ENCODE measurements around the gene C1orf105.

Gene C1orf105

GRCh38 chr1:172467446-172467845 lies 47.0 kb downstream of the C1orf105 start:
- H2BK12ac ChIP-seq (ENCODE audit: low read length) = peak overlapping the region; percentile 67
- no peak overlapping the region for H3K4me3 ChIP-seq (ENCODE audit: low read depth, low read length)
- H3K4ac ChIP-seq (ENCODE audit: low read depth, low read length) = no peak overlapping the region
- H3K14ac ChIP-seq (ENCODE audit: low read length) = no peak overlapping the region
- no peak overlapping the region for H2AFZ ChIP-seq (ENCODE audit: insufficient read depth, low read length, poor library complexity)
- H2BK120ac ChIP-seq (ENCODE audit: insufficient read depth, low read length, poor library complexity) = no peak overlapping the region
- H3K4me1 ChIP-seq (ENCODE audit: control insufficient read depth in 1 of 2, insufficient read depth in 2 of 2, low read length in 2 of 2) = peaks cover 7 to 14% of the 10 kb centered on the region in 2 experiments
- WGBS (ENCODE audit: extremely low coverage, insufficient coverage, insufficient read length) = no CpG with 5 or more reads among the region's 3 CpGs
- H3K36me3 ChIP-seq (ENCODE audit: control insufficient read depth in 1 of 2, insufficient read depth in 2 of 2, low read length in 2 of 2) = no peaks in the 10 kb centered on the region
- H3K9ac ChIP-seq (ENCODE audit: low read length) = no peak overlapping the region
- no peaks in the 10 kb centered on the region for H3K9me3 ChIP-seq (ENCODE audit: insufficient read depth, low read depth, low read length)
- H2AK5ac ChIP-seq (ENCODE audit: low read length) = no peak overlapping the region
- H4K91ac ChIP-seq (ENCODE audit: low read depth, low read length) = no peak overlapping the region
- DNase-seq = no peak
- no peak overlapping the region for H3K4me2 ChIP-seq (ENCODE audit: low read length)
- H4K8ac ChIP-seq (ENCODE audit: low read depth, low read length) = no peak overlapping the region
- H3K79me1 ChIP-seq (ENCODE audit: low read length) = peaks cover 12% of the 10 kb centered on the region
- no peak overlapping the region for H3K23ac ChIP-seq (ENCODE audit: low read length)
- no peak overlapping the region for H3K27ac ChIP-seq (ENCODE audit: low read depth, low read length)
- H3K27me3 ChIP-seq (ENCODE audit: insufficient read depth, low read length) = no peaks in the 10 kb centered on the region
- H2BK5ac ChIP-seq (ENCODE audit: low read depth, low read length, poor library complexity) = no peak overlapping the region
- H4K12ac ChIP-seq (ENCODE audit: low read depth, low read length) = no peak overlapping the region
- no peaks in the 10 kb centered on the region for H3K79me2 ChIP-seq (ENCODE audit: control insufficient read depth, insufficient read depth, low read length, poor library complexity)
- H3K18ac ChIP-seq (ENCODE audit: low read length) = no peak overlapping the region

- Histone ChIP-seq H4K91ac (ENCODE audit: low read depth, low read length) (peak overlapping the region; percentile 58), H3K14ac (ENCODE audit: low read length) (peak overlapping the region; percentile 37), H3K79me2 (ENCODE audit: control insufficient read depth, insufficient read depth, low read length, poor library complexity) (no peaks in the 10 kb centered on the region), H3K79me1 (ENCODE audit: low read length) (peaks cover 13% of the 10 kb centered on the region), H2BK120ac (ENCODE audit: insufficient read depth, low read length, poor library complexity) (peak overlapping the region; percentile 91), H3K23ac (ENCODE audit: low read length) (no peak overlapping the region), H2BK12ac (ENCODE audit: low read length) (peak overlapping the region; percentile 96), H2AFZ (ENCODE audit: insufficient read depth, low read length, poor library complexity) (no peak overlapping the region), H3K36me3 (ENCODE audit: control insufficient read depth in 1 of 2, insufficient read depth in 2 of 2, low read length in 2 of 2) (no peaks in the 10 kb centered on the region), H3K18ac (ENCODE audit: low read length) (peak overlapping the region; percentile 72), H3K27ac (ENCODE audit: low read depth, low read length) (no peak overlapping the region), H2AK5ac (ENCODE audit: low read length) (peak overlapping the region; percentile 87), H3K4me3 (ENCODE audit: low read depth, low read length) (no peak overlapping the region), H3K4ac (ENCODE audit: low read depth, low read length) (peak overlapping the region; percentile 21), H2BK5ac (ENCODE audit: low read depth, low read length, poor library complexity) (no peak overlapping the region), H4K8ac (ENCODE audit: low read depth, low read length) (peak overlapping the region; percentile 54), H3K9me3 (ENCODE audit: insufficient read depth, low read depth, low read length) (no peaks in the 10 kb centered on the region), H3K9ac (ENCODE audit: low read length) (no peak overlapping the region), H3K27me3 (ENCODE audit: insufficient read depth, low read length) (no peaks in the 10 kb centered on the region), H3K4me1 (ENCODE audit: control insufficient read depth in 1 of 2, insufficient read depth in 2 of 2, low read length in 2 of 2) (peaks cover 7 to 14% of the 10 kb centered on the region in 2 experiments), H3K4me2 (ENCODE audit: low read length) (no peak overlapping the region), H4K12ac (ENCODE audit: low read depth, low read length) (no peak overlapping the region)
- no peak for DNase-seq
- WGBS (ENCODE audit: extremely low coverage, insufficient coverage, insufficient read length) = no CpG with 5 or more reads among the region's 5 CpGs
Measured at GRCh38 chr1:172468296-172468695, 47.8 kb downstream of the C1orf105 start.

- Histone ChIP-seq H3K18ac (ENCODE audit: low read length) (peak overlapping the region; percentile 56), H3K9ac (ENCODE audit: low read length) (no peak overlapping the region), H4K12ac (ENCODE audit: low read depth, low read length) (no peak overlapping the region), H3K79me2 (ENCODE audit: control insufficient read depth, insufficient read depth, low read length, poor library complexity) (no peaks in the 10 kb centered on the region), H3K14ac (ENCODE audit: low read length) (no peak overlapping the region), H3K27ac (ENCODE audit: low read depth, low read length) (no peak overlapping the region), H2BK12ac (ENCODE audit: low read length) (peak overlapping the region; percentile 96), H3K23ac (ENCODE audit: low read length) (no peak overlapping the region), H3K36me3 (ENCODE audit: control insufficient read depth in 1 of 2, insufficient read depth in 2 of 2, low read length in 2 of 2) (no peaks in the 10 kb centered on the region), H4K8ac (ENCODE audit: low read depth, low read length) (peak overlapping the region; percentile 43), H3K9me3 (ENCODE audit: insufficient read depth, low read depth, low read length) (no peaks in the 10 kb centered on the region), H2AFZ (ENCODE audit: insufficient read depth, low read length, poor library complexity) (no peak overlapping the region), H3K4me2 (ENCODE audit: low read length) (no peak overlapping the region), H2BK5ac (ENCODE audit: low read depth, low read length, poor library complexity) (no peak overlapping the region), H2BK120ac (ENCODE audit: insufficient read depth, low read length, poor library complexity) (peak overlapping the region; percentile 79), H4K91ac (ENCODE audit: low read depth, low read length) (peak overlapping the region; percentile 70), H2AK5ac (ENCODE audit: low read length) (peak overlapping the region; percentile 84), H3K4ac (ENCODE audit: low read depth, low read length) (no peak overlapping the region), H3K79me1 (ENCODE audit: low read length) (peaks cover 15% of the 10 kb centered on the region), H3K27me3 (ENCODE audit: insufficient read depth, low read length) (no peaks in the 10 kb centered on the region), H3K4me1 (ENCODE audit: control insufficient read depth in 1 of 2, insufficient read depth in 2 of 2, low read length in 2 of 2) (peaks cover 7 to 14% of the 10 kb centered on the region in 2 experiments), H3K4me3 (ENCODE audit: low read depth, low read length) (no peak overlapping the region)
- DNase-seq = no peak
- no CpG with 5 or more reads among the region's 3 CpGs for WGBS (ENCODE audit: extremely low coverage, insufficient coverage, insufficient read length)
Measured at GRCh38 chr1:172469717-172470116, 49.2 kb downstream of the C1orf105 start.

- Histone ChIP-seq H3K18ac (ENCODE audit: low read length) (no peak overlapping the region), H4K12ac (ENCODE audit: low read depth, low read length) (no peak overlapping the region)
- no CpG with 5 or more reads among the region's 2 CpGs for WGBS (ENCODE audit: extremely low coverage, insufficient coverage, insufficient read length)
Measured at GRCh38 chr1:172470149-172470548, 49.7 kb downstream of the C1orf105 start.

More at GRCh38 chr1:172470149-172470548, 49.7 kb downstream of the C1orf105 start:
- Histone ChIP-seq H2BK5ac (ENCODE audit: low read depth, low read length, poor library complexity) (no peak overlapping the region), H3K79me1 (ENCODE audit: low read length) (peaks cover 15% of the 10 kb centered on the region), H3K23ac (ENCODE audit: low read length) (no peak overlapping the region), H3K4ac (ENCODE audit: low read depth, low read length) (no peak overlapping the region), H3K36me3 (ENCODE audit: control insufficient read depth in 1 of 2, insufficient read depth in 2 of 2, low read length in 2 of 2) (no peaks in the 10 kb centered on the region), H3K79me2 (ENCODE audit: control insufficient read depth, insufficient read depth, low read length, poor library complexity) (no peaks in the 10 kb centered on the region), H3K9me3 (ENCODE audit: insufficient read depth, low read depth, low read length) (no peaks in the 10 kb centered on the region), H2AFZ (ENCODE audit: insufficient read depth, low read length, poor library complexity) (no peak overlapping the region), H3K4me1 (ENCODE audit: control insufficient read depth in 1 of 2, insufficient read depth in 2 of 2, low read length in 2 of 2) (peaks cover 7 to 14% of the 10 kb centered on the region in 2 experiments), H4K8ac (ENCODE audit: low read depth, low read length) (no peak overlapping the region), H3K27me3 (ENCODE audit: insufficient read depth, low read length) (no peaks in the 10 kb centered on the region), H2BK12ac (ENCODE audit: low read length) (no peak overlapping the region), H3K27ac (ENCODE audit: low read depth, low read length) (no peak overlapping the region), H4K91ac (ENCODE audit: low read depth, low read length) (no peak overlapping the region), H3K9ac (ENCODE audit: low read length) (no peak overlapping the region), H3K14ac (ENCODE audit: low read length) (no peak overlapping the region), H3K4me2 (ENCODE audit: low read length) (no peak overlapping the region), H3K4me3 (ENCODE audit: low read depth, low read length) (no peak overlapping the region), H2BK120ac (ENCODE audit: insufficient read depth, low read length, poor library complexity) (no peak overlapping the region), H2AK5ac (ENCODE audit: low read length) (no peak overlapping the region)
- DNase-seq = peak in 1 of 2 donors; percentile 65

All from trophoblast cell (in vitro differentiated cells and primary cell).